ENCODE data around the gene ZNF862.

DNA sequence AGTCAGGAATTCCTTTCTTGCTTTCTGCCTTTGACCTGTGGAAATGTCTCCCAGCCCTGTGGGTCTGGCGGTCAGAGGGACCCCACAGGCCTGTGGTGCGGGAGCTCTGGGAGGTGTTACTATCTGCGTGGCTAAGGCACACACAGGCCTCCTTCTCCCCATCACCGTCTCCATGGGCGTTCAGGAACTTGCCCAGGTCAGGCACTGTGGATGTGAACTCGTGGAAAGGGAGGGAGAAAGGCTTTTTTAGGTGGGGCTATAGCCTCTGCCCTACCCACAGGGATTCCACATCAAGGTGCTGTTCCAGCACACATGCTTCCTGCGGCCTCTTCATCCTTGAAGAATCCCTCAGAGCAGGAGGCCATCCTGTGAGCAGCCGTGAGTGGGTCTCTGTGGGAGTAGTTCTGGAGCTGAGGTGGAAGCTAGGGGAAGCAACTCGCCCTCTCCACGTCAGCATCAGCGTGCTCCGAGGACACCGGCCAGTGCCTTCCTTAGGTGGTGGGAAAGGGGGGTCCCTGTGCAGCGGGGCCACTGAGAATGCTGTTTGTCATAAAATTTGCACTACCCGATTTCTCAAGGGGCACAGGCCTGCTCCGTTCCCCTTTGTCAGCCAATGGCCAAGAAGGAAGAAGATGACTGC is 28.1 kb downstream of the ZNF862 start:
- TF ChIP-seq, protein P1, sequence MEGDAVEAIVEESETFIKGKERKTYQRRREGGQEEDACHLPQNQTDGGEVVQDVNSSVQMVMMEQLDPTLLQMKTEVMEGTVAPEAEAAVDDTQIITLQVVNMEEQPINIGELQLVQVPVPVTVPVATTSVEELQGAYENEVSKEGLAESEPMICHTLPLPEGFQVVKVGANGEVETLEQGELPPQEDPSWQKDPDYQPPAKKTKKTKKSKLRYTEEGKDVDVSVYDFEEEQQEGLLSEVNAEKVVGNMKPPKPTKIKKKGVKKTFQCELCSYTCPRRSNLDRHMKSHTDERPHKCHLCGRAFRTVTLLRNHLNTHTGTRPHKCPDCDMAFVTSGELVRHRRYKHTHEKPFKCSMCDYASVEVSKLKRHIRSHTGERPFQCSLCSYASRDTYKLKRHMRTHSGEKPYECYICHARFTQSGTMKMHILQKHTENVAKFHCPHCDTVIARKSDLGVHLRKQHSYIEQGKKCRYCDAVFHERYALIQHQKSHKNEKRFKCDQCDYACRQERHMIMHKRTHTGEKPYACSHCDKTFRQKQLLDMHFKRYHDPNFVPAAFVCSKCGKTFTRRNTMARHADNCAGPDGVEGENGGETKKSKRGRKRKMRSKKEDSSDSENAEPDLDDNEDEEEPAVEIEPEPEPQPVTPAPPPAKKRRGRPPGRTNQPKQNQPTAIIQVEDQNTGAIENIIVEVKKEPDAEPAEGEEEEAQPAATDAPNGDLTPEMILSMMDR (IDR thresholded peaks at IDR 0.05), result no peak
- no peak for TF ChIP-seq POLR2A (IDR thresholded peaks at IDR 0.05)
- no peak for TF ChIP-seq EP300 (IDR thresholded peaks at IDR 0.05)
